ENCODE results near the gene ANXA2R.
A peak's percentile ranks its signal among the peaks of the same experiment; 100 is the strongest.
"Not testable (repeated sequence)": the region's sequence is repeated elsewhere in the genome, so short reads cannot be mapped to it uniquely, and the experiment has no call there.

Gene ANXA2R, protein sequence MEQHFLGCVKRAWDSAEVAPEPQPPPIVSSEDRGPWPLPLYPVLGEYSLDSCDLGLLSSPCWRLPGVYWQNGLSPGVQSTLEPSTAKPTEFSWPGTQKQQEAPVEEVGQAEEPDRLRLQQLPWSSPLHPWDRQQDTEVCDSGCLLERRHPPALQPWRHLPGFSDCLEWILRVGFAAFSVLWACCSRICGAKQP

DNA sequence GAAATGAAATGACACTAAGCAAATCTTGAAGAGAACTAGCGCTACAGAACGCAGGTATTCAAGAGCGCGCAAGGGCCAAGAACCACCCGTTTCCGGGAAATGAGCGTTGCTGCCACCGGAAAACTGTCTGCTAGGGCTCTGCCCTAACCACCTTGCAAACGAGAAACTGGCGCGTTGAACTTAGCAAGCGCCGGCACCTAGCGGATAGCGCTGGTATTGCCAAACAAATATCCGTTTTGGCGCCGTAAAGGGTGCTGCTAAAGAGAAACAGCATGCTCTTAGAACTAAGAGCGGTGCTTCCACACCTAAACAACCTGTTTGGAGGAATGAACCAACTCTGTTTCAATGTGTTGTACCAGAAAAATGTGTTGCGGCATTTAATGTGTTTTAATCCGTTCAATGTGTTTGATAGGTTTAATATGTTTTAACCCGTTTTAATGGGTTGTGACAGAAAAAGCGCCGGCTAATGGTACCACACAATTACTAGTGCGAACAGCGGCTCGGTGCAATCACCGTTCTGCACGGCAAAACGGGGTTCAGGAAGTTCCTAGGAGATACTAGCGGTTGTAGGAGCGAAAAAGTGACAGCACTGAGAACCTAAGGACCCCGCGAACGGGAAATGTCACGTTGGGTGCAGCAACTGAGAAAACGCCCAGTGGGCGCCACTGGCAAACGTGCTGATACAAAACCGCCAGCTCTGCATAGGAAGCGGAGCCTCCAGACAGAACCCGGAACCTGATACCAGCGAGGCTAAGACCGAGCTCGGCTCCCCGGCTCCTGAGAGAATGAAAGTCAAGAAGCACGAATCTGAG, at the start of gene ANXA2R:
TSS of gene ANXA2R (minus strand) at position 33 of the 812 bp plus-strand sequence. CDS start 273 bp downstream, outside the sequence.
- peak; percentile 91 to 94 for DNase-seq

DNA sequence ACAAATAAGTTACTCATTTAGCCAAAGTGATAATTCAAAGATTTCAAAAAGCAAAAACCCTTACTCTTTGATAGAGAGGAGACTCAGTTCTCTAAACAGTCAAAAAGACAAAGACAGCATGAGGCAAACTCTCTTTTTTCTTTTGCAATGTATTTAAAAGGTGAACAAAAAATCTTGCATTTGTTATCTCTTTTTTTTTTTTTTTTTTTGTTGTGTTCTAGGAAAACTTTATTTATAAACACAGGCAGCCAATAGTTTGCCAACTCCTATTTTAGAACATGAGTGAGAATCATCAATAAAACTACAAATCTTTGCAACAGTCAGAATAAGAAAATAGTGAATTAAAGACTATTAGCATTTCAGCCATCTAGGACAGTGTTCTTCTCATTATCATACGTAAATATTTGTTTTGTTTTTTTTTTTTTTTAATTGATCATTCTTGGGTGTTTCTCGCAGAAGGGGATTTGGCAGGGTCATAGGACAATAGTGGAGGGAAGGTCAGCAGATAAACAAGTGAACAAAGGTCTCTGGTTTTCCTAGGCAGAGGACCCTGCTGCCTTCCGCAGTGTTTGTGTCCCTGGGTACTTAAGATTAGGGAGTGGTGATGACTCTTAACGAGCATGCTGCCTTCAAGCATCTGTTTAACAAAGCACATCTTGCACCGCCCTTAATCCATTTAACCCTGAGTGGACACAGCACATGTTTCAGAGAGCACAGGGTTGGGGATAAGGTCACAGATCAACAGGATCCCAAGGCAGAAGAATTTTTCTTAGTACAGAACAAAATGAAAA, 46.2 kb upstream of the ANXA2R start:
- not testable (repeated sequence) for DNase-seq

DNA sequence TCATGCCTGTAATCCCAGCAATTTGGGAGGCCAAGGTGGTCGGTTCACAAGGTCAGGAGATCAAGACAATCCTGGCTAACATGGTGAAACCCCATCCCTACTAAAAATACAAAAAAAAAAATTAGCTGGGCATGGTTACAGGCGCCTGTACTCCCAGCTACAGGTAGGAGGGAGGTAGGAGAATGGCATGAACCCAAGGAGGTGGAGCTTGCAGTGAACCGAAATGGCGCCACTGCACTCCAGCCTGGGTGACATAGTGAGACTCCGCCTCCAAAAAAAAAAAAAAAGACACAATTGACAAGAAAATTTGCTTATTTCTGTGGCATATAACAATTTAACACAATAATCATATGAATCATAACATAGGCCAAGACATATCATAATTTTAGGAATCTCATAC, 45.3 kb upstream of the ANXA2R start:
- no peak for DNase-seq

DNA sequence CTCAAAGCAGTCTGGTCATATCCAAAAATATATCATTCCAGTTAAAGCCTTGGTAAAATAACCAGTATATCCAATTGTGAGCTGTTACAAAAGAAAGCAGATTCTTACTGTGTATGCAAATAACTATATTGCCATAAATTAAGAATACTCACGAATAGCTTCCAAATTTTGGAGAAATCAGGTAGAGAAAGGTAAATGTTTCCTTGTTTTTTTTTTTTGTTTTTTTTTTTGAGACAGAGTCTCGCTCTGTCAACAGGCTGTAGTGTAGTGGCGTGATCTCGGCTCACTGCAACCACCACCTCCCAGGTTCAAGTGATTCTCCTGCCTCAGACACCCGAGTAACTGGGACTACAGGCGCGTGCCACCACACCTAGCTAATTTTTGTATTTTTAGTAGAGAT, 44.3 kb upstream of the ANXA2R start:
- DNase-seq: not testable (repeated sequence)

DNA sequence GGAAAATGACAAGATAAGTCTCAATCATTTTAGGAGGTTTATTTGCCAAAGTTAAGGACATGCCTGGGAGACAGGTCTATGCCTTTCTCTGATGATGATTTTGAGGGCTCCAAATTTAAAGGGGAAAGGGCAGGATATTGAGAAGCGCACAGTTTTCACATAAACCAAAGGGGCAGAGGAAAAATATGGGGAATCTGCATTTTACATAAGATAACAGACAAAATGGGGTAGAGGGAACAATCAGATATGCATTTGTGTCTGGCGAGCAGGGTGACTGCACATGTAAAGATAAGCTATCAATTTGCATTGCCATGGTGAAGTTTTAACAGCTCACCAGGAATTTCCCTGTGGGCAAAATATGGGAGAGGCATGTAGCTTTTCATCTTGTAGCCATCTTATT, 41.2 kb upstream of the ANXA2R start:
- DNase-seq: not testable (repeated sequence)

DNA sequence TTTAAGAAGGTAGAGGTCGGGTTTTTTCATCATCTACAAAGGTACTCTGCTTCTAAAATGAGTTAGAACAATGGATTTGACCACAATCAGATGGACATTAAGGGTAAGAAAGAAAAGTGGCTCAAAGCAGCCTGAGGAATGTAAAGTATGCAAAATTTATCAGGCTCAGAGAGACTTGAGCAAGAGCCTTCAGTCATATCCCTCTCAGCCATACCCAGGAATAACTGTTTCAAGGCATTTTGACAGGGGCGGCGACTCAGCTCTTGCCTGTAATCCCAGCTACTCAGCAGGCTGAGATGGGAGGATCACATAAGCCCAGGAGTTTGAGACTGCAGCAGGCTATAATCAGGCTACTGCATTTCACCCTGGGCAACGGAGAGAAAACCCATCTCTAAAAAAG, 38.8 kb upstream of the ANXA2R start:
- DNase-seq: no peak

DNA sequence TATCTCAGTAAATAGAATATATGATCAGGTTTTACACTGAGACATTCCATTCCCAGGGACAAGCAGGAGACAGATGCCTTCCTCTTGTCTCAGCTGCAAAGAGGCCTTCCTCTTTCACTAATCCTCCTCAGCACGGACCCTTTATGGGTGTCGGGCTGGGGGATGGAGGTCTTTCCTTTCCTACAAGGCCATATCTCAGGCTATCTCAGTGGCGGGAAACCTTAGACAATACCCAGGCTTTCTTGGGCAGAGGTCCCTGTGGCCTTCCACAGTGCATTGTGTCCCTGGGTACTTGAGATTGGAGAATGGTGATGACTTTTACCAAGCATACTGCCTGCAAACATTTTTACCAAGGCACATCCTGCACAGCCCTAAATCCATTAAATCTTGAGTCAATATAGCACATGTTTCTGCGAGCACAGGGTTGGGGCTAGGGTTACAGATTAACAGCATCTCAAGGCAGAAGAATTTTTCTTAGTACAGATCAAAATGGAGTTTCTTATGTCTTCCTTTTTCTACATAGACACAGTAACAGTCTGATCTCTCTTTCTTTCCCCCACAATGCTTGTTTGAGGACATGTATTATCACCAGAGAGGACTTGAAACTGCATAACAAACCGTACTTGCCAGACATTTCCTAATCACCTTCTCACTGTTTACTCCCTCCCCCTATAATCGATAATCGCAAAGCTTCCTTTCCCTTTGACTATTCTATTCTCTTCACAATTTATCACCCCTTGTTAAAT, 37.5 kb upstream of the ANXA2R start:
- DNase-seq: not testable (repeated sequence)

DNA sequence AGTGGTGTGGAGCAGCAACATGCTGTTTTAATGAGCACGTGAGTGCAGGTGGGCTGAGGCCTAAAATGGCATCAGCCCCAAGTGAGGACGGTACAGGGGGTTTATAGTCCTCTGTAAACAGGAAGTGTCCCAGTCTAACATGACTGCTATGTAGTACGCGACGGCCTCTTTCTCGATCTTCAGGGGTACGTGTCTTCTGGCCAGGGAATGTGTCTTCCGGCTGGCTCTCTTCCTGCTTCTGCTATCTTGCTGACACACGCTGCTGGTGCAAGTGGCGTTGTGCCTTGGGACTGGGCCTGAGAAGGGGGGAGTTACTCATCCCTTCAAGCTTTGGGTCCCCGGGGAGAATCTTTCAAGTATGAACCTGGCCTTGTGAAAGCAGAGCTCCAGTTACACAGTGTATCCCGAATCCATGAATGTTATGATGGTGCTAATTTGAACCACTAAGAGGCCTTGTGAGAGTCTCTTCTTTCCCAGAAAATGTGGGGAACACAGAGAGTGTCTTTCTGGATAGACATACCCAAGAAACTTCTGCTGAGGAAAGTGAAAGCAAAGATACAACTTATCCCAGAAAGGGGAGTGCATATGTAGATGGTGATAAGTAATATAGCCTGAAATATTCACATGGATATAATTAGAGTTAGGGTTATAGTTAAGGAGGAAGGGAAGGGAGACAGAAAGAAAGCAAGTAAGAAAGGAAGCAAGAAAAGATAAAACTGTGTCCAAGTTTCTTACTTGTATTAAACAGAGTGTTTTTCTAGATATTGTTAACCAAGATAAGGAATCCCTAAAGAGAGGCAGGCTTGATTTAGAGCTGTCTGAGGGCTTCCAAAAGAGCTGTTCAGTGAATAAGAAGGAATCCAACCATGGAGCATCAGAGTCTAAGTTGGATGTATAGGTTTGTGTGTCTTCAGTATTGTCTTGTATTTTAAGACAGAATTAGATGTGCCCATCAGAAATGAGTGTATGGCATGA, 35.5 kb upstream of the ANXA2R start:
- DNase-seq: no peak

DNA sequence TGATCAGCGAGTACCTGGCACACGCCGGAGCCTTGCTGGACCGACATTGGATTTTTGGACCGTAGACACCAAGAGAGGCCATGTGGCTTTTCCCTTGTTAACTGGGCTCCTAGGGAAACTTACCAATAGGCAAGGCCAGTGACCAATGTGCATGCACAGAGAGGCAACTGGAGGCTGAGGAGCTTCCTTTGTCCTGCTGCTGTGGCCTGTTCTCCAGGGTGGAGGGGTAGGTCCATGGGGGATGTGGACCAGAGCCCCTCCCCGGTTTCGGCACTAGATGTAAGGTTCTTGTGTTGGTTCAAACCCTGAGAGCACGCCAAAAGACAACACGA, 34.8 kb upstream of the ANXA2R start:
- no peak for DNase-seq

DNA sequence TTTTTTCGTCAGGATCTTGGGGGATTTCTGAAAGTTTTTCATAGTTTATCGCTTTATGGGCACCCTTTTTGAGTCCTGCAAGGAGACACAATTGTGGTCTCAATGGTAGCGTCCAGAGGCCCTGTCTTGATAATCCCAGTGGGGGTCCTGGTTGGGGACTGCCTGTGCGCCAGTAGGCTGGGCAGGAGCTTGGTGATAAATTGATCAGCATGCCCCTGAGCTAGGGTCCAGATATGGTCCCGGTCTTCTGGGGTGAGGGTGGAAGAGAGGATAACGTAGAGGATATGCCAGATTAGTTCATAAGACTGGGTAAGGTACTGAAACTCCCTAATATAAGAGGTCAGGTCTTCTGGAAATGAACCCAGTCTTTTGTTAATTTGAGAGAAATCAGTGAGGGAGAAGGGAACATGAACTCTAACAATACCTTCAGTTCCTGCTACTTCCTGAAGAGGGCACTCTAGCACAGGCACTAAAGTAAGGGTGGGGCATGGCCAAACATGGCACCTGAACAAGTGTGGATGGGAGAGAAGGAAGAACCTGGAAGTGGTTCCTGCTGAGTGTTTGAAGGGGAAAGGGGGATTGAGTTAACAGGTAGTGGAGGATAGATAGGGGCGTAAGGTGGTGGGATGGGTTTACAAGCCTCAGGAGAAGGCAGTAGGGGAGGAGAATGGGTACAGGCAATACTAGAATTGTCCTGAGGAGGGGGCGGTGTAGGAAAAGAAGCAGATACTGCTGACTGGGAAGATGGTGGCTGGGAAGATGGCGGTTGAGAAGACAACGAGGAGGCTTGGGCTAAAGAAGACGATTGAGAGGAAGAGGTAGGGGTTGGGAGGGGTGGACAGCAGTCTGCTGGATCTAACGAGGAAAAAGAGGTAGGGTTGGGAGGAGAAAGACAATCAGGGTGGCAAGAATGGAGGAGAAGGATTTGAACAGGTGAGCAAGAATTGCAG, 33.8 kb upstream of the ANXA2R start:
- DNase-seq: peak; percentile 46 to 50

DNA sequence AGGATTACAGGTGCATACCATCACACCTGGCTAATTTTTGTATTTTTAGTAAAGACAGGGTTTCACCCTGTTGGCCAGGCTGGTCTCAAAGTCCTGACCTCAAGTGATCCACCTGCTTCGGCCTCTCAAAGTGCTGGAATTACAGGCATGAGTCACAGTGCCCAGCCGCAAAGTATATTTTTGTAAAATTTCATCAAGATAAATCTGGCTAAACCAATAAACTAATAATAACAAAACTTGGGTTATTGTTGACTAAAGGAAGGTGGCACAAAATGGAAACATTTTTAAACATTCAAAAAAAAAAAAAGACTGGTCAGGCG, 29.2 kb upstream of the ANXA2R start:
- not testable (repeated sequence) for DNase-seq

DNA sequence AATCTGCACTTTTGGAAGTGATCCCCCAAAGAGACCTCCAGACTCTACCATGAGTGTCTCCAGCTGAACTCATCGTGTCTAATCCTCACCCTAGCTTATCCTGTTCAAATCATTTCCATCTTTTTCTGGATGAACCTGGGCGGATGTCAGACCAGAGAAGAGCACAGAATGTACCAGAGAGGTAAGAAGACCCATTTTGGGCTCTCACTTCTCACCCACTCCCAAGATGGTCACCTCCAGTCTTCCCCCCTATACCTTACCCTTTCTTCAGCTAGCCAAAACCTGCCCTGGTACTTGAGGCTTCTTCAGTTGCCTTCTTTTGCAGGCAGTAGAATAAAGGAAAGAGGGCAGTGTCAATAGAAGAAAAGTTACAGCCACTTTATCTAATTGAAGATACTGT, 27.9 kb upstream of the ANXA2R start:
- DNase-seq: no peak

DNA sequence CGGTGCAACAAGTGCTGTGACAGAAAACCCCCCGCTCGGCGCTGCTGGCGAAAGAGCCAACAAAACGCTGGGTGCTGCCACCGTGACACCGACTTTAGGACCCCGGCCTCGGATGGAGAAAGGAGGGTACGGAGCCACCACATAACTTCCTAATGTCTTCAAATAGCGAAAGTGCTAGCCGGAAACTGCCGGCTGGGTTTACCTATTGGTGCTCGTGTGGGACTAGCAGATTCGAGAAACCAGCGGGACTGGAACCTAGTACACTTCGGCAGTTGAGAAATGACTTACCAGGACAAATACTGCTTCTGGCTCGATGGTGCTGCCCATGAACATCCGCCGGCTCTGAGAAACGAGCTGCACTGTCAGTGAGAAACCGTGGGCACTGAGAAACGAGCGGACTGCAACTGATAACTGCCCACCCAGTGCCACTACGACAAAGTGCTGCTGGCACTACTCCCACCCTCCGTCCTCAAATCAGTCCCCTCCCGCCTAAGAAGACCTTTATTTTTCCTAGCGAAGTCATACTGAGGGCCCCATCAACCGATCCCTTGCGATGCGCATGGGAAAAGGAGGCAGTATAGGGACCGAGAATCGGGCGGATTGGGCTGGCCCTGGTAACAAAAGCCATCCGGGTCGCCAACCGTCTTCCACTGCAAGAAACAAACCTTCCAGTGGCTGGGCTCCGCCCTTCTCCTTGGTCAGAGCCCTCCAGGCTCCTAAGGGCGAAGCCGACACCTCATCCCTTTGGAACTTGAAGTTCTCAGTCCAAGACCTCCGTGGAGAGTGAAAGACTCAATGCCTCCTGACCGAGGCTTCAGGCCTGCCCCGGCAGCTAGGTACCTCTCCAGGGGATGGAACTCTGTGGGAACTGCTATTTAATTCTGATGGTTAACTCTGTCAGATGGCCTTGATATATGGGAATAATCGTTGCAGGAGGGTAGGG, 27.0 kb upstream of the ANXA2R start:
- peak; percentile 93 to 94 for DNase-seq

DNA sequence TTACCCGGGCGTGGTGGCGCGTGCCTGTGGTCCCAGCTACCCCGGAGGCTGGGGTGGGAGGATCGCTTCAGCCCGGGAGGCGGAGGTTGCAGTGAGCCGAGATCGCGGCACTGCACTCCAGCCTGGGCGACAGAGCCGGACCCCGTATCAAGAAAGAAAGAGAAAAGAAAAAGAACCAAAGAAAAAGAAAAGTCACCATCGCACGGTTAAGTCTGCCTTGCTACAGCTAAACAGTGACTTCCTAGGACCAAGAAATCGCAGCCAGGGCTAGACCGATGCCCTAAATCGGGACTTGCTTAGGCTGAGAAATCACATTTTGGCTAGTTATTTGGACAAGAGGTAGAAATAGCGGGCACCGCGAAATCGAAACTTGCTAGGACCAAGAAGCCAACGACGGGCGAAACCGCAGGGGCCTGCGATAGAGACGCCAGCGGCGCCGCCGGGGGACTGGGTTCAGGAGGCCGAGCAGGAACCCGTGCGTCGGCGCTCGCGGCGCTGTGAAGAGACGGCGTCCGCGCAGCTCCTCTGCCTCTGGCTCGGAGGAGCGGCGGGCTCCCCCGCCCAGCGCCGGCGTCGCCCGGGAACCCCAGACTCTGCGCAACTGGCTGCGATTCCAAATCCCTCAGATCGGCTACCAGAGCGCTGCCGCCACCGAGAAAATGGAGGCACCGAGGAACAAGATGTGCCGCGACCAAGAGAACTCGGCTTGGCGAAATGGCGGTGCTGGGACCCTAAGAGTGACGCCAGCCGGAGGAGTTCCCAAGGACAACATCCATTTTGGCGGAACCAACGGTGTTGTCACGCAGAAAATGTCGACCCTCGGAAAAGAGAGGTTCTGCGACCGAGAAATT, 26.1 kb upstream of the ANXA2R start:
- DNase-seq: peak; percentile 66 to 73

DNA sequence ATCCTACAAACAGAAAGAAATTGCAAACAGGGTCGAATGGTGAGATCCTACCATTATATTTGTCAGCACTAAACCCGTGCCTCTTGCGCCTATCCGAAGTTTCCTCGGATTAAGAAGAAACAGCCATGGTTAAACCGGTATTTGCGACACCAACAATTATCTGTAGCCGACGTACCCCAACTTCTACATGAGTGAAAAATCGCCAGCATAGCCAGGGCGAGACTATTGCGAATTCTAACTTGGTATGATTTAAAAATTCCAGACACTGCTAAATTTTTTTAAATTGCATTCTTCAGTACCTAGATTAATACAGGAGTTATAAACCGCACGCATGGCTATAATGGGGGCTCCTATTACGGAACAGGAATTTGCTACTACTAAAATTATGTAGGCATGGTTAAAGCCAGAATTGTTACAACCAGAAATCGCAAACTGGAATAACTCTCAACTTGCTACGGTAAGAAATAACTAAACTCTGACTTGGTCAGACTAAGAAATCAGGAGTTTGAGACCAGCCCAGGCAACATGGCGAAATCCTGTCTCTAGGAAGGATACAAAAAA, 25.3 kb upstream of the ANXA2R start:
- peak in 1 of 2 experiments; percentile 23 for DNase-seq

DNA sequence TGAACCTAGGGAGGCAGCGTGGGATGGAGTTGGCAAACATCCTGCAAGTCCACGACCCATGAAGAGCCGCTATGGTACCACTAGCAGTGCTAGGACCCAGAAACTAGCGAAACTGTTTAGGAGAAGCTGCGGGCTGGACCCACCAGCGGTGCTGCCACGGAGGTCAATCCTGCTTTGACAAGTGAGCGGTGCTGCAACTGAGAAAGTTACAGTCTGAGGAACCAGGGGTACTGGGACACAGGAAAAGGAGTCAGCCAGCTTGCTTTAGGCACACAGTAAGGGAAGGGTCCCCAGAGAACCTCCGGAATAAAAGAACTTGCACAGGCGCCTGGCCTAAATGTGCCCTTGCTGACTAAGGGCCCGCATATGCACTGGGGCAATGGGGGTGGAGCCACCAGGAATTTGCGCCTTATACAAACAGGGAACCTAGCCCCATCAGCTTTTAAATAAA, 23.6 kb upstream of the ANXA2R start:
- no peak for DNase-seq

DNA sequence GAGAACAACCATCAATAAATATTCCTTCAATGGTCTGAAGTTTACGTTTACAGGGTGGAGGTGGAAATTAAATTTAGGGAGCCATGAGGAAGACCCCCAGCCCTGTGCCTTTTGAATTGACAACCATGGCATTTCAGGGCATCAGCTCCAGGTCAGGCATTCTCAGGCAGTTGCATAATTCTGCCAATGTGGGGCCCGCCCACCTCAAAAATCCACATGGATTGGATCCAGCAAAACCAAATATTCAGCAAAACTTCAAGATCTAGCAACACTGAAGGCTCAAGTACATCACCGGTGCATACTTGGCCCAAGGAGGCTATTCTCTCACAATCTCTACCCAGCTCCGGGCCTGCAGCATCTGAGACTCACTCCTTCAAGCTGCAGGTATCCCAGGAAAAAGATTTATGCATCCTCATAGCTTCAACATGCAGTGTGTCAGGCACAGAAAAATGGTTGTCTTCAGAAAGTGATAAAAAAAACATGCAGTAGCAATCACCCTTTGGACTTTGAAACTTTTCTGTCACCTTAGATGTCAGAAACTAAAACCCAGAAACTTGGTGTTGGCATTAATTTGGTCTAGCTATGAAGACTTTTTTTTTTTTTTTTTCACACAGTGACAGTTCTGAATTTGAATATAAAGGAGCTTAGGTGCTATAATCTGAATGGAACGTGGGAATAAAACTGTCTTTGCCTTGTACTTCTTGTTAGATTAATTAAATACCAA, 21.4 kb upstream of the ANXA2R start:
- no peak for DNase-seq

All from activated CD4-positive, alpha-beta T cell treated with anti-CD3 and anti-CD28 coated beads, Interleukin-2, amount 50 U/mL, for 48 hours (primary cell).